Measurements from ENCODE around the gene RELN. TPM values are rescaled to one million over a fixed set of nuclear protein-coding genes. Genes with fewer than 3 reads are reported as not detected.

Gene RELN
- total RNA-seq, 1 experiment from 2014 or later = 0.02 TPM

DNA sequence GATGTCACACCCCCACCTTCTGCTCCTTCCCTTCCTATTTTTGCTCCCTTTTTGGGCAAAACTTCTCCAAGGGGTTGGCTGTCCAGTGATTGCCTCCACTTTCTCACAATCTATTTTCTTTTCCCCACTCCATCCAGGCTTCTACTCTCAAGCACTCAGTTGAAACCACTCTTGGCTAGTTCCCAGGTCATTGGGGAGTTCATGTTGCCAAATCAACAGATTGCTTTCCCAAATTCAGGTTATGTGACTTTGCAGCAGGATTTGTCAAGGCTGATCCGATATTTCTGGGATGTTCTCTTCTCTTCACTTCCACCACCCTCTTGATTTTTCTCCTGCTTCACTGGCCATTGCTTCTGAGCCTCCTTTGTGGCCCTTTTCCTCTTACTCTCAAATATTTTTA lies 284.8 kb downstream of the RELN start:
- 0 out of 7 replicates have a peak overlapping the region, but pooled peaks of 1 of the 3 experiments have one; percentile 25 for H3K27ac Mint-ChIP-seq
- Histone ChIP-seq H3K4me1 (ENCODE audit: insufficient read depth, low read length) (no peaks in the 10 kb centered on the region), H3K56ac (ENCODE audit: insufficient read length, low read depth, low read length) (no peak overlapping the region), H4K20me1 (ENCODE audit: control insufficient read depth, insufficient read depth, insufficient read length) (no peaks in the 10 kb centered on the region), H3K27ac (ENCODE audit: insufficient read length, low read depth, low read length) (no peak overlapping the region), H3K9ac (ENCODE audit: extremely low read depth, insufficient read length, low read length) (no peak overlapping the region), H4K8ac (replicated peaks; ENCODE audit: insufficient read length, low read depth, low read length) (no peak overlapping the region), H3T11ph (ENCODE audit: low read length) (no peak overlapping the region), H3K9me3 (ENCODE audit: control insufficient read depth, low read depth, low read length) (no peaks in the 10 kb centered on the region), H4K91ac (ENCODE audit: insufficient read length, low read depth, low read length) (no peak overlapping the region), H2BK5ac (ENCODE audit: insufficient read length, low read length) (no peak overlapping the region), H2BK120ac (ENCODE audit: low read depth, low read length, poor library complexity, severe bottlenecking) (no peak overlapping the region), H4K5ac (ENCODE audit: insufficient read length, low read depth, low read length) (no peak overlapping the region), H2BK20ac (ENCODE audit: low read depth, low read length, poor library complexity, severe bottlenecking) (no peak overlapping the region), H2BK12ac (ENCODE audit: insufficient read length, low read depth, low read length) (no peak overlapping the region), H2AFZ (ENCODE audit: low read length) (no peak overlapping the region), H2AK5ac (ENCODE audit: insufficient read length, low read length) (no peak overlapping the region), H3K79me1 (ENCODE audit: insufficient read depth, low read depth, low read length, poor library complexity, severe bottlenecking) (no peaks in the 10 kb centered on the region), H3K23me2 (ENCODE audit: insufficient read length, low read depth, low read length, poor library complexity, severe bottlenecking) (no peaks in the 10 kb centered on the region), H3K4ac (ENCODE audit: low read depth, low read length) (no peak overlapping the region), H3K23ac (ENCODE audit: insufficient read length, low read depth, low read length) (no peak overlapping the region), H2BK15ac (ENCODE audit: low read depth, low read length) (no peak overlapping the region), H3K14ac (ENCODE audit: insufficient read depth, low read length) (no peak overlapping the region), H3K18ac (ENCODE audit: insufficient read length, low read depth, low read length) (no peak overlapping the region), H3K79me2 (ENCODE audit: insufficient read depth, low read length) (no peaks in the 10 kb centered on the region), H3K4me2 (ENCODE audit: insufficient read depth, insufficient read length, low read length) (no peak overlapping the region), H3K27me3 (ENCODE audit: insufficient read depth, low read length) (no peaks in the 10 kb centered on the region)
- H3K9me3 Mint-ChIP-seq = no peaks in the 10 kb centered on the region
- no peaks in the 10 kb centered on the region for H3K36me3 Mint-ChIP-seq (ENCODE audit: insufficient read depth in 1 of 3, low read depth in 3 of 3)
- H3K4me3 Mint-ChIP-seq = no peak overlapping the region
- no CpG with 5 or more reads among the region's 1 CpG for WGBS (ENCODE audit: extremely low coverage, insufficient read length, low lambda C conversion rate)
- TF ChIP-seq, protein P1, sequence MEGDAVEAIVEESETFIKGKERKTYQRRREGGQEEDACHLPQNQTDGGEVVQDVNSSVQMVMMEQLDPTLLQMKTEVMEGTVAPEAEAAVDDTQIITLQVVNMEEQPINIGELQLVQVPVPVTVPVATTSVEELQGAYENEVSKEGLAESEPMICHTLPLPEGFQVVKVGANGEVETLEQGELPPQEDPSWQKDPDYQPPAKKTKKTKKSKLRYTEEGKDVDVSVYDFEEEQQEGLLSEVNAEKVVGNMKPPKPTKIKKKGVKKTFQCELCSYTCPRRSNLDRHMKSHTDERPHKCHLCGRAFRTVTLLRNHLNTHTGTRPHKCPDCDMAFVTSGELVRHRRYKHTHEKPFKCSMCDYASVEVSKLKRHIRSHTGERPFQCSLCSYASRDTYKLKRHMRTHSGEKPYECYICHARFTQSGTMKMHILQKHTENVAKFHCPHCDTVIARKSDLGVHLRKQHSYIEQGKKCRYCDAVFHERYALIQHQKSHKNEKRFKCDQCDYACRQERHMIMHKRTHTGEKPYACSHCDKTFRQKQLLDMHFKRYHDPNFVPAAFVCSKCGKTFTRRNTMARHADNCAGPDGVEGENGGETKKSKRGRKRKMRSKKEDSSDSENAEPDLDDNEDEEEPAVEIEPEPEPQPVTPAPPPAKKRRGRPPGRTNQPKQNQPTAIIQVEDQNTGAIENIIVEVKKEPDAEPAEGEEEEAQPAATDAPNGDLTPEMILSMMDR (conservative IDR thresholded peaks at IDR 0.05) = no peak
- no peaks in the 10 kb centered on the region for H3K4me1 Mint-ChIP-seq
- H3K27me3 Mint-ChIP-seq (ENCODE audit: low read depth) = peaks cover 1% of the 10 kb centered on the region; the same call in 1 of the 2 replicates
- DNase-seq = no peak

Data from H9 (cell line).